GM21423 (cell line): ENCODE measurements around the gene KLRG1.

Source experiments
- ATAC-seq: cut with Tn5 transposase; IDR thresholded peaks from one replicate; pipeline ENCODE4 v1.9.1; 2021; ENCODE audit warnings: mild to moderate bottlenecking, moderate library complexity; ENCODE audit not compliant: unreplicated experiment

Gene KLRG1

GRCh38 chr12:8985213-8985754 is 4.1 kb upstream of the KLRG1 start:
- ATAC-seq, result no peak

GRCh38 chr12:8987163-8987562 is 2.2 kb upstream of the KLRG1 start:
- ATAC-seq, result no peak

DNA sequence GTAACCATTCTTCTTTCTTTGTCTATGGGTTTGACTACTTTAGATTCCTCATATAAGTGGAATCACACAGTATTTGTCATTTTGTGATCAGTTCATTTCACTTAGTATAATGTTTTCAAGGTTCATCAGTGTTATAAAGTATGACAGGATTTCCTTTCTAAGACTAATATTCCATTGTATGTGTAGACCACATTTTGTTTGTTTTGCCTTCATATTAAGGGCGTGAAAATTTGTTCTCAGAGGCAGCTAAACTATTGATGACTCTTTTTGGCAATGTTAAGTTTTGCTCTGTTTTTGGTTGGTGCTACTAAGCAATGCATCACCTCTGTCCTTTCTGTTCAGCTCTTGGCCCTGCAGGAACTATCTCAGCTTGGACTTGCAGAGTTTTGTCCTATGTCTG is 1.7 kb upstream of the KLRG1 start:
- no peak for ATAC-seq

- no peak for ATAC-seq
Measured at GRCh38 chr12:8991371-8992345, 2.3 kb downstream of the KLRG1 start.

DNA sequence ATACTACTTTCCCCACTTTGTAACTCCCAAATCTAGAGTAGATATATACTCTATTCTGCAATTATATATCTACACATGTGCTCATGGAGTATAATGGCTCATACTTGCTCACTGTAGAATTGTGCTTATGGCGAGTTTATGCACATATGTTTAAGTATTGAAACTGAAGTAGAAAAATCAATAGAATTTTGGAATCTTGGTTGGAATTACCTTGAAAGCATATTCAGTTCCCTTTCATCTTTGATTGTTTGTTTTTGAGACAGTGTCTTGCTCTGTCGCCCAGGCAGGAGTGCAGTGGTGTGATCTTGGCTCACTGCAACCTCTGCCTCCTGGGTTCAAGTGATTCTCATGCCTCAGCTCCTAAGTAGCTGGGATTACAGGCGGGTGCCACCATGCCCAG is 4.5 kb downstream of the KLRG1 start:
- no peak for ATAC-seq

- no peak for ATAC-seq
Measured at GRCh38 chr12:8995021-8995775, 5.9 kb downstream of the KLRG1 start.

DNA sequence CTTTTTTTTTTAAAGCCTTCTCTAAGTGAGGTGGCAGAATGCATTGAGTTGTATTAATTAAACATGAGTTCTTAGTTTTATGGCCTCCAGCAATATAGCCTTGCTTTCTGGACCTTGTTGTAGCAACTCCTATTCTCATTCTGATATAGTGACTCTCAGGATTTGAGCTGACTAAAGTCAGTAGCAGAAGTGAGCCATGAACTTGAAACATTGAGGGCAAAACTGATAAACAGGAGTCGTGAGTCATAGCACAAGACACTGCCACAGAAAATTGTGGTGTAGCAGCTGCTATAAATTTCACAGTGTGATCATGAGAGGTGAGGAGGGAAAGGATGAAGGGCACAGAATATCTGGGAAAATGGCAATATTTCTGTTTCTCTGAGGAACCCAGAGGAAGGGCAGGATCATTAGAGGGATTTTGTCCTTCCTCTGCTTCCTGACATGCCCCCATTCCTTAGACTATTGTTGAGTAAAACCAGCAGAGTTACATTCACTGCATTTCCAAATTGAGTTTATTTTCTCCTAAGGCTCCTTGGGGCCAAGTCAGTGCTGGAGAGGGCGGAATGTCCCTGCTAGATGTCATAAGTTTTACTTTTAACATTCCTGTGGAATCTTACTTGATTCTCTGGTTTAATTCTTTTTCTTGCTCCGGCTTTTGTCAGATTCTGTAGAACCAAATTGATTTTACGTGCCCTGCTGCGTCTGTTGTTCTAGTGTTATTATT is 7.5 kb downstream of the KLRG1 start:
- peak; percentile 93 for ATAC-seq

GRCh38 chr12:9001233-9001632 is 11.9 kb downstream of the KLRG1 start:
- no peak for ATAC-seq

DNA sequence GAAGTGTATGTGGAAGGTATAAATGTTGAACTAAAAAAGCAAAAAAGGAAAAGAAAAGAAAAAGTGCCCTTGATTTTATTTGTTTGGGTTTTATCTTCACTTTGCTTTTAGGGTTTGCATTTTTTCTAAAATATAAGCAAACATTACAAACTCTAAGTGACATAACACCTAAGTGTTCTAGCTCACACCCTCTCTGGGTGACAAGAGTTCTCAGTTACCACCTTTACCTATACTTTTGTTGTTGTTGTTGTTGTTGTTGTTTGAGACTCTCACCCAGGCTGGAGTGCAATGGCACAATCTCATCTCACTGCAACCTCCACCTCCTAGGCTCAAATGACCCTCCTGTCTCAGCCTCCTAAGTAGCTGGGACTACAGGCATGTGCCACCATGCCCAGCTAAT is 13.0 kb downstream of the KLRG1 start:
- no peak for ATAC-seq

- ATAC-seq, result no peak
Measured at GRCh38 chr12:9022592-9022991, 33.2 kb downstream of the KLRG1 start.

DNA sequence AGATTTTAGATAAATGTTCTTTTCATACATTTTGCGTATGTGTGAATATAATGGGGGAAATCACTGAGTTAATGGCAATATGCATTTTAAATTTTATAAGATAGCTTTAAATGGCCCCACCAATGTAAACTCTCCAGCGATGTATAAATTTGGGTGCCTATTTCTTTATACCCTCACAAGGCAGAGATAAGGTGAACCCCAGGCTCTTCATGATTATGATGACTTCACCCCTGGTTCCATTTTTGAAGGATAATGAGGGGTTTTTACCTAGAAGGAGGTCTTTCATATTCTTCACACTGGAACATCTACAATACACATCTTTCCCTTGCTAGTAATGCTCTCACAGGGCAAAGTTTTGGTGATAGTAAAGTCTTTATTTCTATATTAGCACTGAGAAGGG is 35.2 kb downstream of the KLRG1 start:
- ATAC-seq, result no peak

DNA sequence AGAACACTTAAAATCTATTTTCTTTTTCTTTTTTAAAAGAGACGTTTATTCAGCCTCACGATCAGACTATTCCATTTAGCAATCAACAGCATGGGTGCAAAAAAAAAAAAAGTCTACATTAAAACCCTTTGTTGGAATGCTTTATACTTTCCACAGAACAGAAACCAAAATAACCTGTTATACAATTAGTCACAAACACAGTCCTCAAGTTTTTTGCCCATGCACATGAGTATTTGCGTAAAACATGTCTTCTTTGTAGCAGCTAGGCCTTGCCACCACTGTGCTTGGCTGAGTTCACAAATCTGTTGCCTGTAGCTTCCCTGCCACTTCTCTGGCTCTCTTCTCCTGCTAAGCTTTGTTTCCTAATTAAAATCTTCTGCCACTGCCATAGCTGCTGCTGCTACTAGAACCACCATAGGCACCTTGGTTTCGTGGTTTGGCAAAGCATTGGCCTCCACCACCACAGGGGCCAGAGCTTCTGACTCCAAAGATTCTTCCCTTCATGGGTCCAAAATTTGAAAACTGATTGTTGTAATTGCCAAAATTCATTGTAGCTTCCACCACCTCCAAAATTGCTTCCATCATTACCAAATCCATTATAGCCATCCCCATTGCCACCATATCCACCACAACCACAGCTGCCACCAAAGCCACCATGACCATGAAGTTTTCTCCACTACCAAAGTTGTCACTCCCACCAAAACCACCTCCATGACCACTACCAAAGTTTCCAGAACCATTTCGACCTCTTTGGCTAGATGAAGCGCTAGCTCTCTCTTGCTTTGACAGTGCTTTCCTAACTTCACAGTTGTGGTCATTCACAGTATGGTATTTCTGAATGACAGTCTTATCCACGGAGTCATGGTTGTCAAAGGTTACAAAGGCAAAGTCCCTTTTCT is 38.1 kb downstream of the KLRG1 start:
- ATAC-seq, result no peak

GRCh38 chr12:9030776-9031175 is 41.4 kb downstream of the KLRG1 start:
- ATAC-seq, result no peak

DNA sequence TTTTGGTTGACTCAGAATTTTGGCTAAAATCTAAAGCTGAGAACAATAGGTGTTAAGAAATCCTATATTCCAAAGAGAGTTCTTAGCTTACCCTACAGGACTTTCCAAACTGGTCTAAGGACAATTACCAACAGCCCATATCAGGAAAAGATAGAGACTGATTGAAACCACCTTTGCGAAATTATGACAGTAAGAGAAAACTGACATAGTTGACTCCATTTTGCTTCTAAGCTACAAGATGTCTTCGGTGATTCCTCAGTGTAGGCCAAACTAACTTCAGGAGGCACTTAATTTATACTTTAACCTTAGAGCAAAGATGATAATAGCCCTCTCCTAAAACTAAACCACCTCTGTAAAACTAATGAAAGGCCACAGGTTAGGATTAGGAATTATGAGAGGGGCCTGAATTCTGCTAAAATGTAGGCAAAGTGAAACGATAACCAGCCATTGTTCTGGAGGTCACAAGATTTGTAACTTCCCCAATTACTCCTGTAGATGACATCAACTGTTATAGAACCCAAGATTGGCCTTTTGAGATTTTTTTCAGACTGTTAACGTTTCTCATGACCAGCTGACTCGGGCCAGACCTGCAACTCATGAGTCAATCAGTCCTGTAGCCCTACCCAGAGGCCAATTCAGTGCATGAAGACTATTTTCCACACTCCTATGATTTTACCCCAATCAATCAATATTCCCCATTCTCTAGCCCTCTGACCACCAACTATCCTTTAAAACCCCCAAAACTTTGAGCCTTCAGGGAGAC is 43.0 kb downstream of the KLRG1 start:
- no peak for ATAC-seq

DNA sequence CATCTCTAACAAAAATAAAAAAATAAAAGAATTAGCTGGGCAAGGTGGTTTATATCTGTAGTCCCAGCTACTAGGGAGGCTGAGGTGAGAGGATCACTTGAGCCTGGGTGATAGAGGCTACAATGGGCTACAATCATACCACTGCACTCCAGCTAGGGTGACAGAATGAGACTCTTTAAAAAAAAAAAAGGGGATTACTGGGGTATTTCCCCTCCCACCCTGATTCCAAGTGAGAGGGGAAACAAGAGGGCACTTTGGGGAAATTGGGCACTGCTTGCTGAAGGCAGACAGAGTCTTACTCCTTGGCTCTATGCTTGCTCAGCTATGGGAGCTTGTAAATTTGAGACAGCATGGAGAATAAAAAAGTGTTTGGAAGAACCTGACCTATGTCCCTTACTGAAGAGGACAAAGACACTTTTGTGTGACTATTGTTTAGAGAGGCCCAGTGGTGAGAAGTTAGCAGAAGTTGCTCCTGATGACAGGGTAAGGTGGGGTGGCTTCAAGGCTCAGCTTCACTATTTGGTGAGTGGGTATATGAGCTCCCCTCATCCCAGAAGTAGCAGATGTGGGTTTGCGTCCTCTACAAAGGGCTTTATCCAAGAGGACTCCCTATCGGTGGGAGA is 44.0 kb downstream of the KLRG1 start:
- no peak for ATAC-seq

DNA sequence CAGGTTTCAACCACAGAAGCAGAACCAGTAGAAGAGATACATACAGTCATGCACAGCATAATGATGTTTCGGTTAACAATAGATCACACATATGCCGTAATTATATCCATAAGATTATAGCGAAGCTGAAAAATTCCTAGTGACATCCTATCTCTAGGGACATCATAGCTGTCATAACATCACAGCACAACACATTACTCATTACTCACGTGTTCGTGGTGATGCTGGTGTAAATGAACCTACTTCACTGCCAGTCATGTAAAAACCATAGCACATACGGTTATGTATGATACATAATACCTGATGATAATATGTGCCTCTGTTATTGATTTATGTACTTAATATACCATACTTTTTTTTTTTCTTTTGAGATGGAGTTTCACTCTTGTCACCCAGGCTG is 44.7 kb downstream of the KLRG1 start:
- no peak for ATAC-seq

- no peak for ATAC-seq
Measured at GRCh38 chr12:9036227-9036626, 46.9 kb downstream of the KLRG1 start.

- no peak for ATAC-seq
Measured at GRCh38 chr12:9037431-9037830, 48.1 kb downstream of the KLRG1 start.

DNA sequence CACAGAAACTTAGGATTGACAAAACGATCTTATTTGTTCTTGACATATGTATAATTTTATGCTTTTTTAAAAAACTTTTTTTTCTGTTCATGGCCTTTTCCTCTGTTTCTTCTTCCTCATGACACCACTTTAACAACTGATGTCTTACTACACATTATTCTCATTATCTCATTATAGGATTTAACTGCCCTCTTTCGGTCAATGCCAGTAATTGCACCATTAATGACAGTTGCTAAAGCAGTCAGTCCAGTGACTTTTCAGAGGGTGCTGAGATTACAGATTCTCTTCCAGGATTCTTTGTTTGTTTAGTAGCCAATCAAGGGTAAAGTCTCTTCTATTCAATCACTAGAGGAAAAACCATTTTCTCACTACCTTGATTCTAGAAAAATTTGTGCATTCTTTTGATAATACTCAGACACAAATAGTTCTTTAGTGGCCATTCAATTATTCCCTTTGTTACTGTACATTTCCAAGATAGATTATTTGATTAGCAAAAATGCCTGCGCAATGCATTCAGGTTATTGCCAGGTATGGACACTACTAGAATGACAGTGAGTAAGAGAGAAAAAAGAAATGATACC is 50.1 kb downstream of the KLRG1 start:
- no peak for ATAC-seq
